ENCODE measurements around the gene NTMT1. TPM values are rescaled to one million over a fixed set of nuclear protein-coding genes. Genes with fewer than 3 reads are reported as not detected.
"Not testable (repeated sequence)": the region's sequence is repeated elsewhere in the genome, so short reads cannot be mapped to it uniquely, and the experiment has no call there.

The NTMT1 gene
- 21.5 and 21.6 TPM in 2 replicates for total RNA-seq (2014; rRNA removed; shearing (Covaris generic))

GRCh38 chr9:129626079-129626624 is at the start of gene NTMT1:
Gene NTMT1 (plus strand): TSS chr9:129626163. CDS start chr9:129632704, 6,541 bp downstream.
- DNase-seq (ENCODE audit: low read depth): peak; percentile 76

- no peak for DNase-seq (ENCODE audit: low read depth)
These were observed 49.1 kb upstream of the NTMT1 start for GRCh38 chr9:129576546-129577543.

GRCh38 chr9:129579294-129579693 is 46.7 kb upstream of the NTMT1 start:
- DNase-seq (ENCODE audit: low read depth): no peak

GRCh38 chr9:129580211-129580915 is 45.6 kb upstream of the NTMT1 start:
- DNase-seq (ENCODE audit: low read depth): no peak

- DNase-seq (ENCODE audit: low read depth): no peak
These were observed 44.3 kb upstream of the NTMT1 start for GRCh38 chr9:129581505-129582189.

GRCh38 chr9:129582855-129583254 is 43.1 kb upstream of the NTMT1 start:
- no peak for DNase-seq (ENCODE audit: low read depth)

- no peak for DNase-seq (ENCODE audit: low read depth)
These were observed 42.5 kb upstream of the NTMT1 start for GRCh38 chr9:129583308-129584038.

GRCh38 chr9:129584136-129584535 is 41.8 kb upstream of the NTMT1 start:
- DNase-seq (ENCODE audit: low read depth): peak; percentile 65

GRCh38 chr9:129585352-129585751 is 40.6 kb upstream of the NTMT1 start:
- DNase-seq (ENCODE audit: low read depth): no peak

GRCh38 chr9:129586245-129586644 is 39.7 kb upstream of the NTMT1 start:
- DNase-seq (ENCODE audit: low read depth): no peak

GRCh38 chr9:129586685-129587084 is 39.3 kb upstream of the NTMT1 start:
- DNase-seq (ENCODE audit: low read depth): no peak

GRCh38 chr9:129587487-129588262 is 38.3 kb upstream of the NTMT1 start:
- DNase-seq (ENCODE audit: low read depth): no peak

GRCh38 chr9:129590466-129590865 is 35.5 kb upstream of the NTMT1 start:
- DNase-seq (ENCODE audit: low read depth): no peak

- no peak for DNase-seq (ENCODE audit: low read depth)
These were observed 34.0 kb upstream of the NTMT1 start for GRCh38 chr9:129591916-129592315.

GRCh38 chr9:129592790-129593189 is 33.2 kb upstream of the NTMT1 start:
- DNase-seq (ENCODE audit: low read depth): not testable (repeated sequence)

GRCh38 chr9:129594632-129595031 is 31.3 kb upstream of the NTMT1 start:
- DNase-seq (ENCODE audit: low read depth): no peak

GRCh38 chr9:129595311-129595741 is 30.6 kb upstream of the NTMT1 start:
- DNase-seq (ENCODE audit: low read depth): no peak

GRCh38 chr9:129595903-129596540 is 29.9 kb upstream of the NTMT1 start:
- DNase-seq (ENCODE audit: low read depth): no peak

GRCh38 chr9:129596541-129597331 is 29.2 kb upstream of the NTMT1 start:
- no peak for DNase-seq (ENCODE audit: low read depth)
